GM21367 (cell line): Measurements from ENCODE around the gene RPS6KA2.

Source experiments
- ATAC-seq: cut with Tn5 transposase; IDR thresholded peaks from one replicate; pipeline ENCODE4 v1.9.1; 2021; ENCODE audit not compliant: unreplicated experiment

The RPS6KA2 gene

DNA sequence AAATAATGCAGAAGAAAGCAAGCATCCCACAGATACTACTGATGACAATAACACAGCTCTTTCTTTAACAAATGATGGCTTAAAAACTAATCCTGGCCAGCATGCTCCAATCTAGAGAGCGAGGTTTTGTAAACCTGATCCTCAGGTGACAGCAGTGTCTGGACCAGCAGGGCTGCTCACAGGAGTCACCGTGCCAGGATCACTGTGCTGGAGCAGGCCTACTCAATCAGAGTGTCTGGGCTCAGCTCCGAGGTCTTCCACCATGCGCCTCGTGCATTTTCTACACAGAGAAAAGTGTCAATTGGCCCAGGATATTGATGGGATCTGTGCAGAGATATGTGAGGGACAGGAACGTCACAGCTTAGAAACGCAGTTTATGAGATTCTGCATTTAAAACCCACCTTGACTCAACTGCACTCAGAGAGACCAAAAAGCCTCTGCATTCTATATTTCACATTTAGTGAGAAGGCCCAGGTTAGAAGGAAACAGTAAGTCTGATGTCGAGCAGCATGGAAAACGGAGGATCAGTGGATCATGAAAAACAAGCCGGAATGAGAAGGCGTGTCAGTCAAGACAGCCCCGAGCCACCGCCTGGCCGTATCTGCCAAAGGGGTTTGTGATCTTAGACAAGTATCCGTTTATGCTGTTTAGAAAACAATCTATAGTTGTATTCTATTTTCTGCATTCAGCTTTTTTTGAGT is 48.4 kb downstream of the RPS6KA2 start:
- no peak for ATAC-seq

DNA sequence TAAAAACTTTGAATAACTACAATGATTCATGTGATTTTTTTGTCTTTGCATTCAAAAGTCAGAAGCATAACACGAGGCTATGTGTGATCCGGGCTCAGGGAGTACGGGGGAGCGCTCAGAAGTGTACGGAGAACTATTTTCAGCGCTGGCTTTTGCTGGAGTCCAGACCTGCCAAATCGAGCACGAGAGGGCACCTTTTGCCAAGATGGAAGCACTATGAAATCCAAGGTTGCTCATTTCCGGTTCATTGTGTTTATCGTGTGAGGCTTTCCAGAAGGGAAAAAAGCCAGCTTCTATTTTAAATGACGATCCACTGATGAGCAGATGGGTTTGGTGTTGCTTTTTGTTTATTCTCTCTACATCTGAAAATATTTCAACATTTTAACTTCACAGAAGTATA is 51.8 kb downstream of the RPS6KA2 start:
- no peak for ATAC-seq

DNA sequence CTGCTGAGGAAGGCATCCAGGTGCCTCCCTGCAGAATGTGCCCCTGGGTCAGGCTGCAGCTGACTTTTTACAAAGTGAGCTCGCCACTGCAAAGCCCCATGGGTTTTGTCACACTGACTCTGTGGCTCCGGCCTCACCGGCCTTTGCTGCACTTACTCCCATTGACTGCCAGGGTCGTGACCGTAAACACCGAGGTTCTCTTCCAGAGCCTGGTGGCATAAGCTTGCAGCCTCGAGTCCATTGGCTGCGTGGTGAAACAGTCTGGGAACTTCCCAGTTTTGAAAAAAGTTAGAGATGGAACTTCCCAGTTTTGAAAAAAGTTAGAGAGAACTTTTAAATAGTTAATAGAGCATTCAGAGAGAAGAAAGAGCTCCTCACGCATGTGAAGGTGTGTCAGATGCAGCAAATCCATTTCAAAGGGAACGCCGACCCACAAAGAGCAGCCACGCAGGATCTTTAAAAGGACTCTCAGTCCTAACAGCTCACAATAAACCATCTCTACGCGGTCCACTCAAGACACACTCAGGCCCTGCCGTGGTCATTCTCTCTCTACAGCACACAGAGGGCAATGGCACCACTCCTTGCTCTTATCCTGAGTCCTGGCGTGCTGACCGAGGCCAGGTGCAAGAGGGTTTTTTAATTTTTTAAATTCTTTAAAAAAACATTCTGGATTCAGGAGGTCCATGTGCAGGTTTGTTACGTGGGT is 53.4 kb downstream of the RPS6KA2 start:
- no peak for ATAC-seq

DNA sequence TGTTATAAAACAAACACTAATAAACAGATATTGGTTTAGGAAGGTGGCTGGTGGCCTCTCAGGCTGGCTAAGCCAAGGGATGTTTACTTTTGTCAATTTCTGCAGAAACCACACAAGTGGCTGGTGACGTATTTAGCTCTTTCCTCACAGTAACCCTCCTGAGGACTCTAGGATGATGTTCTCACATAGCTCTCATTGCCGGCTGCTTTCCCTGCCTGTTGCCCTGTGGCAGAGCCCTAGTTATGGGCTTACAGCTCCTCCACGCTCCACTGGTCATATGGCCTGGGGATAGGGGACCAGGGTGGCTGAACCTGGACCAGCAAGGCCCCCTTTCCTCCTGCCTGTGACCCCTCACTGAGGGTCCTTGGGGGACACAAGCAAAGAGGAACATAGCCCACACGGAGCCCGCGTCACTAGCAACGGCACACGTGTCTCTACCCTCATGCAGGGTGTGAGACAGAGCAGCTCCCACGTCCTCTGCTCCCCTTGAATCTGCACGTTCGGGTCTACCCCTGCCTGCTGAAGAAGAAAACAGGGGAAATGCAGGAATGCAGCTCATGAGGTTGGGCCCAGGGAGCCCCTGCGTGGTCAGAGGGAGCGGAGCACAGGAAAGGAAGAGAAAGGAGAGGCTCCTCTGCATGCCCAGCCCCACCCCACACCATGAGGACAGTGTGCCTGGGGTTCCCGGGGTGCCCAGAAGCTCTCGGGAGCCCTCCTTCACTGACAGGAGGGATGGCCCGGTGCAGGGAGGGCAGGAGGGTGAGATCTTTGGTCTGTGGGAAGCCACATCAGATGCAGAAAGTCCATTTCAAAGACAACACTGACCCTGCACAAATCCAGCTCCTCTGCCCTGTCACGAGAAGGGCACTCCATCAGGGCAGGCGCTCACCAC is 54.4 kb downstream of the RPS6KA2 start:
- ATAC-seq: no peak

DNA sequence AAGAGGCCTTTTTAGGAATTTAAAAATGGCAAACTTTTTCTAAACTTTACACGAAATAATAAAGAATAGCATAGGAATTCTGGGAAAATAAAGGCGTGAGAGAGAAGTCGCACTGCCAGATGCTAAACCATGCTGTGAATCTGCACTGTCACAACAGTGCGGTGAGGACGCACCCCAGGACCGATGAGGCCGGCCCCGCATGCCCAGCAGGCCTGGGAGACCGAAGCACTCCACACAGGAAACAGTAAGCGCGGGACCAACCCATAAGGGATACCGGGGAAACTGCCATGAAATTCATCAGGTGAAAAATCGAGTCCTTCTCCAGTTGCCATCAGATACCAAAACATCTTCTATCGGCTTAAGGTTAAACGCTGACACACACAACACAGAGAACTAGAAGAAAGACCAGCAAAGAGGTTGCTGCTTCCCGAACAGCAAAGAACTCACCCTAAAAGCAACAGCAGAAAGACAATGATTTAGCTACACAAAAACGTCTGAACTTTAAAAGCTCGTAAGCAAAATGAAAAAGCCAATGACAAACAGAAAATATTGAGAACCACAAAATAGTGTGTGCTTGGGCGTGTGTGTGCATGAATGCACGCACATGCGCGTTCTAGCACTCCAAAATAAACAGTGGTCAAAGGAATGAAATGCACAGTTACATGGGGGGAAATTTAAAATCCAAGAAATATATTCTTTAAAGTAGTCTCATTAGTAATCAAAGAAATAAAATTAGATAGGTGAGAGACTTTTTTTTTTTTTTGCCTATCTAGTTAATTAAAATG is 55.9 kb downstream of the RPS6KA2 start:
- no peak for ATAC-seq

DNA sequence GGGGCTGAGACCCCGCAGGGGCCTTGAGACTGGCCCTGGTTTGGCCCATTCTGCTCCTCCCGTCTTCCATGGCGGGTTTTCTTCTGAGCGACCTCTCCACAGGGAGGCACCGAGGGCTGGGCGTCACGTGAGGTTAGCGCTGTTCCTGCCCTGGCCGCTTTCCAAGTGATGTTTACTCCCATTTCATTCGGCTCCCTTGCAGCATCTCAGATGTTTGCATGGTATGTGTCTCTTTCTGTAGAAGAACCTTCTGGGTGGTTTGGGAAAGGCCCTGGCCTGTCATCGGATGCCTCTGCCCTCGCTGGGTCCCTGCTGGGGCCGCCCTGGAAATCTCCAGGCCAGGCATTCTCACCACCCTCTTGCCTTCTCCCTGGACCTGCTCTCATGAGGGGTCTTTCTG is 57.8 kb downstream of the RPS6KA2 start:
- ATAC-seq: no peak

DNA sequence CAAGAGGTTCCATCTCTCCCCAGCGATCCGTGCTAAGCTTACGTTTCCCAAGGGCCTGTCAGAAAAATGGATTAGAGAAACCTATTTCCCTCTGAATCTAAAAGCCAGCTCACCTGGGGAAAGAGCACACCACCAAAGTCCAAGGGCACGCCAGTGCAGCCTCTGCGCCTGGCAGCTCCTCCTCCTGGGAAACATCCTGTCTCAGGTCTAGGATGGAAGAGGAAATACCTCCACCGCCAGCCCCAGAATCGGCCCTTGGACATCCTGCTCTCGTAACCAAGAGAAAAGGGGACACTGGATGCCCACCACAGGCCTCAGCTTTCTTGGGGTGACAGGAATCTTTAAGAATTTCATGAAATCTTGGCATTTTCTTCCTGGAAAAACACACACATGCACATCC is 59.2 kb downstream of the RPS6KA2 start:
- no peak for ATAC-seq

DNA sequence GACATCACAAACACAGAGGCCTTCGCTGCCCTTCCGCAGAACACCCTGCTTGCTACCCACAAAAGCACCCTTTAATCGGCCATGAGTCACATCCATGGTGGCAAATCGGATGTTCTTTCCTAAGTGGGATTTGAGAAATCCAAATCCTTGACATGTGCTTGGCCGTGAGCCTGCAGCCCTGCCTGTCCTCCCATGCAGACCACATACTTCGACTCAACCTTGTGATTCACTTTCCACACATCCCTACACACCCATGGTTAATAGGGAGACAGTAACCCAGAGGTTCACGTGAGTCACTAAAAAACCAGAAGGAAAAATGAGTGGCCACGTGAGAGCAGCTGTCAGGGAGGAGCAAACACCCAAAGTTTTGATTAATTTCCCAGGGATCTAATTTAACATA is 59.9 kb downstream of the RPS6KA2 start:
- ATAC-seq: no peak

DNA sequence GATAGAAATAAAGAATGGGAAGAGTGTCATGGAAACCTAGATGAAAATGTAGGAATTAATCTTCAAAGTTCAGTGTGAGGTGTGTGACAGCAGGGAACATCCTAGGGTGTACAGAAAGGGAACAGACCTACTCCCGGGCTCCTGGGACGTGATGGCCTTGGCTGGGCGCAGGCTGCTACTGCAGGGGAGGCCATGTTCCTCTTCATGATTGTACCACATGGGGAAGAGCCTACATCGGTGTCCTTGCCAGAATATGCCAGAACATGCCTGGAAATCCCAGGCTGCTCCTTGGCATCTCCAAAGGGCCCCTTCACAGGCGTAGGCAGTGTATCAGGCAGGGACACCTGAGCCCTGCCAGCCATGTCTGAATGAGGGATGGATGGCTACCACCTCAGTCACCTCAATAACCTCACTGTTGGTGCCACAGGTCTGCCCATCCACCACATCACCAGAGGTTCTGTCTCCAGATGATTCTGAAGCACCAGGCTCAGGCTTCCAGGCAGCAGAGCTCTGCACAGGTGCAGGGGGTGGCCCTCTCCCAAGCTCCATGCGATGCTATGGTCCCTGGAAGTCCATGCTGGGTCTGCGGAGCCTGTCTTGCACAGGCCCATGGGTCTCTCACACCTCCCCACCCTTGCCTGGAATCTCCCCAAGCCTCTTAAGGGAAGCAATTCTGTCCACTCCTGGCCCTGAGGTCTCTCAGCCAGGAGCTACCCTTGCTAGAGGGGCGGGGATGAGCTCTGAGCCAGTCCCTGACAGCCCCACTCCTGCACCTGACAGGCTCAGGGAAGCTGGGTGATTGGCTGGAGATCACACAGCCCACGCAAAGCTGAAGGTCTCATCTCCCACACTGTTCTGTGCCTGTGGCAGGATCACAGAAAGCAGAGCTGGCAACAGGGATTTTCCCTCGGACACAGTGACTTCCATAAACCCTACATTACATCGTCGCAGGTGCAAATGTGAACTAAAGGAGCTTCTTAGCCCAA is 60.7 kb downstream of the RPS6KA2 start:
- ATAC-seq: no peak

DNA sequence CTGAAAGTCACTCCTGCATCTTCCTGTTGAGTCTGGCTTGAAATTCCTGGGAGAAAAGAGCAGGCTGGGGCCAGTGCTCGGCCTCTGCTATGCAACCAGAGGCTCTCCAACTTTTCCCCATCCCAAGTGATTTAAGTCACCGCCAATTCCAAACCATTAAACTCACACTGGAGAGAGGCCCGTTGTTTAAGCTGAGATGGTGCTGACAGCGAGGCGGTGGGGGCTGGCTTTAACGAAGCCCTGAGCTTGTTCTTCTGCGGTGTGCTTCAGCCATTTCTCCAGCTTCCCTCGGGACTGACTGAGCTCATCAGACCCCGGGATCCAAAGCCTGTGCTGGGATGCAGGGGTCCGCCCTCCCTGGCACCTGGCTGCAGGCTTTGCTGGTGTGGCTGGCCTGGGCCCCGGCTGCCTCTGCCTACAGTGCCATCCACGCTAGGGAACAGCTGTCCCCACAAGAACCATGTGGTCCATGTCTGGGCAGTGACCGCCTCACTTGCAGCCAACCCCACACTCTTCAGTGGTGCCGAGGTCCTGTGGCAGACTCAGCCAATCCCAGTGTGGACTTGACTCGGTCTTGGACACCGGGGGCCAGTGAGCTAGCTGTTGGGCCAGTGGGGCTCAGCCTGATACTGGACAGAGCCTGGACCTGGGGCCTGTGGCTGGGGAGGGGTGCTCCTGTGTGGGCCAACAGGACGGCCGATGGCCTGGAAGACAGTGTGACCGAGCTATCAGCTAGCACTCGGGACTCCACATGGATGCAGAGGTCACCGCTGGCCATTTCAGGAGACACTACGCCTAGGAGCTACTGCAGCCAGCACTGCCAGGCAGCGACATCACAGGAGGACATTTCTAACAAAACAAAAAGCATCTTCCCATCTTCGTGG is 61.7 kb downstream of the RPS6KA2 start:
- ATAC-seq: no peak

DNA sequence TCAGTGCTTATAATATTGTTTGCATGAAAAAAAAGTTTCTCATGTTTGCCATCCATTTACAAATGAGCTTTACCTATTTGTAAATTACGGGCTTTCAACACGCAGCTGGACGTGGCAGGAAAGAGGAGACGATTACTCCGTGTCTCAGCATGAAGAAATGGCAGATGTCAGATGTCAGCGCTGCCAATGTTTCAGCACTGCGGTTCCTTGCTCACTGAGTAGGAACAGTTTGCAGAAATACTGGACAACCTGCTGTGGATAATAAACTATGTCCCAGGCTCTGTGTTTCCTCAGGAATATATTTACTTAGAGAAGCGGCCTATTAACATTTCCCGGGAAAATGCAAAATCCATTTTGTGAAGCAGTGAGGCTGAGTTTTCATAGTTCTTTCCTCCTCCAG is 63.2 kb downstream of the RPS6KA2 start:
- ATAC-seq: no peak

DNA sequence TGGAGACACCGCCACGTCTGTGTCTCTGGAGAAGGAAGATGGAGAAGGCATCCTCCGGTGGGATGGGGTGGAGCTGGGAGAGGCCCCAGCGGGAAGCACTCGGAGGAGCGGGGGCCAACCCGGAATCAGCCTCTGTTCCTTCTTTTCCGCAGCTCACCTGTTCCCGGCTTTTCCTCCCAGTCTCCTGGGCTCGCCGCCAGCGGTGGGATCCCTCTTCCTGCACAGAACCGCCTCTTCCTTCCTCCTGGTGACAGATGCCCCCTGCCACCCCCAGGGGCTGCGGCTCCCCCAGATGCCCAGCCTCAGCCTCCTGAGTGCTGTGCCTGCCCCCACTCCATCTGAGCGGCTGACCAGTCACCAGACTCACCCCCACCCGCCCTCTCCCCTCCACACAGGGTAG is 63.9 kb downstream of the RPS6KA2 start:
- no peak for ATAC-seq

DNA sequence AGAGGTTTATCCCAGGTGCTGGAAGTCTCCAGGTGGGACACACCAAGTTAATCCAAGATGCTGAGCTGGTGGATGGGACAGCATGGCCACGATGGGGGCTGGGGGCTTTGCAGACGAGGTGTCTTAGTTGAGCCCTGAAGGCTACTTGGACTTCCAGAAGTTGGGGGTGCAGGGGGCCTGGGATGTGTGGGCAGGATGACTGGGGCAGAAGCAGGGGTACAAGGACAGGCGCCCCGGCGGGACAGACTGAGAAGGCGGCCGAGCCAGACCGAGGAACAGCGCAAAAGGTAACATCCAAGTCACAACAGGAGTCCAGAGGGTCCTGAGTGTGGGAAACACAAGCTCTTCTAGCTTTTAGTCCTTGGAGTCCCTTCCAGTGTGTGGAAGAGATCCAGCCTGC is 64.3 kb downstream of the RPS6KA2 start:
- ATAC-seq: no peak

DNA sequence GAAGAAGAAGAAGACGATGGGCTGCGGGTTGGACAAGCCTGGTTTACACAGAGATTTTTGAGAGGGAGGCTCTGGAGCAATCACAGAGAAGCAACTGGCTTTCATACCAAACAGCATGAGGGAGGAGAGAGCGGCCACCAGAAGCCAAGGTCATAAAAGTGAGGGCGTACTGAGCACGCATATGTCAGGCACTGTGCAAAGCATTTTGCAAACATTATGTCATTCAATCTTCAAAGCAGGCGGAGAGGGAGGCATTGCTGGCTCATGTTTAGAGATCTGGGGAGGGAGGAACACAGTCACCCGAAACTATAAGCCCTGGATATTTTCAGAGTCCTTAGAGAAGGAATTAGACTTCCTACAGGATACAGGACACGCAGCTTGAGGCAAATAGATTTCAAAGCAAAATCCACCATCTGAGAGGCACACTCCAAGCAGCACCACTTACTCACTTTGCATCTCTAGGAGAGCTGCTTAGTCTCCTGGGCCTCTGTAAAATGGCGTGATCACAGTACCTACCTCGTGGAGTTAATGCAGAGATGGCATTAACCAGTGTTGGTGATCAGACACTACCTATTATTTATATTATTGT is 65.2 kb downstream of the RPS6KA2 start:
- ATAC-seq: no peak

DNA sequence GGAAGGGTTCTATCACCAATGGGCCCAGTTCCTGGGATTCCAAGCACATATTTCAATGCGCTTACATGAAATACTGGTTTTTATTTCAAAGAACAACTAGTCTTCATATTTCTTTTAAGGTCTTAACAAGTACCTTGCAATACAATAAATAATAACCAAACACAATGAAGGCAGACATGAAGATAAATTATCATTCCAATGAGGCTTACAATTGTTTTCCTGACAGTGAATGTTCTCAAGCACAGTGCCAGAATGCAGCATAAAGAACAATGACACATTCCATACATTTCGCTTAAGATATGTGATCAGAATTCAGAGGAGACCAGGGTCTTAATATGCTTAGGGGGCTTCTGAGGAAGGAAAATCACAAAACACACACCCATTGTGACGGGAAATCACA is 66.8 kb downstream of the RPS6KA2 start:
- ATAC-seq: no peak

DNA sequence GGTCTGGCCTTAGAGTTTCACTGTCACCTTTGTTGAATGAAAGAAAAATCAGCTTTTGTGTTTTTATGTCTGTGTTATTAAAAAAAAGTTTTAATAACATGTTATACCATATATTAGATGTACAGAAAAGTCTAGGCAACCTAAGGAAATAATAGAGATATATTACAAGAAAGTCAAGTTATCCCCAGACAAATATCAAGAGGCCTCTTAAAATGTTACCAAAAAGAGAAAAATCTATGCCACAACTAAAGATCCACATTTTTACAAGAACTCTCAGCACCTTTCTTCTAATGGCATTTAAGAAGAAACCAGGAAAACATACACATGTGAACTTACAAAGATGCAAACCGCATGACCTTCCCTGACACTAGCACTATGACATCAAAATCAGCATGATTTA is 67.4 kb downstream of the RPS6KA2 start:
- no peak for ATAC-seq

DNA sequence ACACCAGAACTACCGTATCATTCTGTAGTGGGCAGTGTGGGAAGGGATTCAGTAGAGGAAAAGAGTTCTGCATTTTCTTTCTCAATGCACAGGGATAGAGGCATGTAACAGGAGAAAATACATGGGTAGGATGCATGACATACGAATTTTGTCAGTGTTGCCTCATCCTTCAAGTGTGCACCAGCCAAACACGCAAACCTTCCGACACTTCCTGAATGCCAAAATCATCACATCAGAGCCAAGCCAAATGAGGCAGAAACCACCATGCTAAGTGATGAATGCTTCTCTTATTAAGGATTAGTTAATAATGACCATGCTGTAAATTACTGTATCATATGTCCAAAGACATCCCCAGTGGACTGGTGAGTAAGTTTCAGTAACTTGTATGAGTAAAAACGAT is 67.8 kb downstream of the RPS6KA2 start:
- ATAC-seq: no peak

DNA sequence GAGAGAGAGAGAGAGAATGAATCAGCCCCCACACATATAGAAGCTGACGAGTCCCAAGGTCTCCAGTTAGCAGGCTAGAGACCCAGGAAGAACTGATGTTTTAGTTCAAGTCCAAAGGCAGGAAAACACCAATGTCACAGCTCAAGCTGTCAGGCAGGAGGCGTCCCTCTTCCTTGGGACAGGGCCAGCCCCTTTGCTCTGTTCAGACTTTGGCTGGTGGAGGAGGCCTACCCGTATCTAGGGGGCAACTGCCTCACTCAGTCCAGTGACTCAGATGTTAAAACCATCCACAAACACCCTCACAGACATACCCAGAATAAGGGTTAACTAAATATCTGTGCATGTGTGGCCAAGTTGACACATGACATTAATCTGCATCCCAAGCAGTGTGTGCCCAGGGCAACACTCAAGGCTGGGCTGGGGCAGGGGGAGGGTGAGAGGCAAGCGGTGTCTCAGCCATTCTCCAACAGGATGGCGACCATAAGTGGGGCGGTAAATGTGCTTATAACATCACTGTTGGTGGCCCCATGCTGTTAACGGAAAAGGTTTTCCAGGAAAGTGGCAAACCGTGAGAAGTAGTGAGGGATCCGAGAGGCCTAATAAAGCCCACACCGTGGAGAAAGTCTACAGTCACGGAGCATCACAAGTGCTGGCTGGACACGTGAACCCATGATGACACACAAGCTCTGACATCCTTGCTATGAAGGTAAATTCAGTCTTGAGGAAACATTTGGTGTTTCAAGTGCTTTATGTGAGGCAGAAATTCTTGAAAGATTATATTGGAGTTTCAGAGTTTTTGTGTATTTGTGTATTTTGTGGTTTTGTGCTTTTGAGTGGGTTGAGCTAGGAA is 68.7 kb downstream of the RPS6KA2 start:
- no peak for ATAC-seq
